OCI-LY3 (cell line): ENCODE results near the gene GPR37L1.

Experiments used
- CTCF ChIP-seq: fragments of 200-600, 300-600 bp; sonication (generic); IDR thresholded peaks from 2 replicates; pipeline ENCODE4 v1.5.1; 2014; ENCODE audit warnings: antibody characterized with exemption, low read length, low read depth
- EZH2phosphoT487 ChIP-seq: fragments of 200-600 bp; shearing (Covaris generic); IDR thresholded peaks from 2 replicates; pipeline ENCODE4 v1.6.1; 2018; ENCODE audit warnings: antibody characterized with exemption, mixed run types, low read depth

GRCh38 chr1:202127836-202128622 lies 5.3 kb downstream of the GPR37L1 start:
- TF ChIP-seq CTCF (no peak), EZH2phosphoT487 (no peak)
